Liver (tissue), 3 donors: ENCODE measurements around the gene MTHFD1.

Source experiments
- FOXA2 ChIP-seq: IDR thresholded peaks from 2 replicates; pipeline ENCODE4 v1.6.1; 2016; ENCODE audit warnings: antibody characterized with exemption
- RAD21 ChIP-seq, 2 donors: IDR thresholded peaks; 2 replicates each; pipeline ENCODE4 v1.6.1; 2016; ENCODE audit warnings: antibody characterized with exemption in 2 of 2, mild to moderate bottlenecking in 2 of 2
- REST ChIP-seq: IDR thresholded peaks from 2 replicates; pipeline ENCODE4 v1.6.1; 2016; ENCODE audit warnings: antibody characterized with exemption, mild to moderate bottlenecking
- RXRA ChIP-seq, 2 donors: IDR thresholded peaks; 2 replicates each; pipeline ENCODE4 v1.6.1; 2017 to 2018; ENCODE audit warnings: antibody characterized with exemption in 2 of 2, mild to moderate bottlenecking in 1 of 2
- SP1 ChIP-seq: IDR thresholded peaks from 2 replicates; pipeline ENCODE4 v1.6.1; 2018; ENCODE audit warnings: antibody characterized with exemption, mild to moderate bottlenecking
- TAF1 ChIP-seq: conservative IDR thresholded peaks from 2 replicates; pipeline ENCODE4 v1.6.1; 2016; ENCODE audit warnings: antibody characterized with exemption, mild to moderate bottlenecking
- YY1 ChIP-seq: IDR thresholded peaks from 2 replicates; pipeline ENCODE4 v1.6.1; 2016; ENCODE audit warnings: antibody characterized with exemption, mild to moderate bottlenecking
- TF ChIP-seq, protein P1 (sequence below): fragments of 150-350 bp; IDR thresholded peaks from 2 replicates; pipeline ENCODE4 v1.5.1; 2017; ENCODE audit warnings: improper control_type of control experiment, low read depth, low read length; ENCODE audit not compliant: missing input control
- TF ChIP-seq, protein P2 (sequence below): IDR thresholded peaks from 2 replicates; pipeline ENCODE4 v1.6.1; 2016; ENCODE audit warnings: antibody characterized with exemption
- donor health status: healthy.
- donor health status: healthy.

GRCh38 chr14:64504897-64505794, 117.0 kb downstream of the MTHFD1 start:
- TF ChIP-seq RAD21 (IDR thresholded peaks at IDR 0.05) (no peak), REST (no peak), RXRA (IDR thresholded peaks at IDR 0.05) (no peak), YY1 (no peak), TAF1 (no peak), SP1 (no peak), FOXA2 (no peak)
- TF ChIP-seq, protein P1, sequence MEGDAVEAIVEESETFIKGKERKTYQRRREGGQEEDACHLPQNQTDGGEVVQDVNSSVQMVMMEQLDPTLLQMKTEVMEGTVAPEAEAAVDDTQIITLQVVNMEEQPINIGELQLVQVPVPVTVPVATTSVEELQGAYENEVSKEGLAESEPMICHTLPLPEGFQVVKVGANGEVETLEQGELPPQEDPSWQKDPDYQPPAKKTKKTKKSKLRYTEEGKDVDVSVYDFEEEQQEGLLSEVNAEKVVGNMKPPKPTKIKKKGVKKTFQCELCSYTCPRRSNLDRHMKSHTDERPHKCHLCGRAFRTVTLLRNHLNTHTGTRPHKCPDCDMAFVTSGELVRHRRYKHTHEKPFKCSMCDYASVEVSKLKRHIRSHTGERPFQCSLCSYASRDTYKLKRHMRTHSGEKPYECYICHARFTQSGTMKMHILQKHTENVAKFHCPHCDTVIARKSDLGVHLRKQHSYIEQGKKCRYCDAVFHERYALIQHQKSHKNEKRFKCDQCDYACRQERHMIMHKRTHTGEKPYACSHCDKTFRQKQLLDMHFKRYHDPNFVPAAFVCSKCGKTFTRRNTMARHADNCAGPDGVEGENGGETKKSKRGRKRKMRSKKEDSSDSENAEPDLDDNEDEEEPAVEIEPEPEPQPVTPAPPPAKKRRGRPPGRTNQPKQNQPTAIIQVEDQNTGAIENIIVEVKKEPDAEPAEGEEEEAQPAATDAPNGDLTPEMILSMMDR: no peak
- TF ChIP-seq, protein P2, sequence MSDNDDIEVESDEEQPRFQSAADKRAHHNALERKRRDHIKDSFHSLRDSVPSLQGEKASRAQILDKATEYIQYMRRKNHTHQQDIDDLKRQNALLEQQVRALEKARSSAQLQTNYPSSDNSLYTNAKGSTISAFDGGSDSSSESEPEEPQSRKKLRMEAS: no peak
